Stimulated activated CD8-positive, alpha-beta memory T cell treated with anti-CD3 and anti-CD28 coated beads, Interleukin-12 subunit alpha, Interleukin-12 subunit beta, amount 100 ng/mL, for 1 hour (primary cell): ENCODE measurements around the gene DYSF.

Source experiments
- DNase-seq: peaks from one replicate; pipeline ENCODE4 v3.0.0-alpha.2; 2020; ENCODE audit warnings: low read depth

The DYSF gene

DNA sequence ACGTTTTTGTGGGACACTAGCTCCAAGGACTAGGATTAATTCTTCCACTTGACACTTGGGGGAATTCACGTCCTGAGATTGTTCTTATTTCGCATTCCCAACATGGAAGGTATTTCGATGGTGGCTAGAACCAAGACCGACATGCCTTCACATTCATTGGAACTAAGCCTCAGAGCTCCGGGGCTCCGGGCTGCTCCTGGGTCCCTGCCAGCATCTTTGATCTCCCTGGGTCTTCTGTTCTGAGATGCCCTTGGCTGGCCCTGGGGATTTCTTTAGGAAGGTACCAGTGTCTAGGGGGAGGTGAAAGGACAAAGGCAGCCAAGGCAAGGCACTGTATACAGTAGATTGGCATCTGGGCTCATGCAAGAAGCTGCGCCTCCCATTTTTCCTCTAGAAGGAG is 76.8 kb downstream of the DYSF start:
- no peak for DNase-seq

DNA sequence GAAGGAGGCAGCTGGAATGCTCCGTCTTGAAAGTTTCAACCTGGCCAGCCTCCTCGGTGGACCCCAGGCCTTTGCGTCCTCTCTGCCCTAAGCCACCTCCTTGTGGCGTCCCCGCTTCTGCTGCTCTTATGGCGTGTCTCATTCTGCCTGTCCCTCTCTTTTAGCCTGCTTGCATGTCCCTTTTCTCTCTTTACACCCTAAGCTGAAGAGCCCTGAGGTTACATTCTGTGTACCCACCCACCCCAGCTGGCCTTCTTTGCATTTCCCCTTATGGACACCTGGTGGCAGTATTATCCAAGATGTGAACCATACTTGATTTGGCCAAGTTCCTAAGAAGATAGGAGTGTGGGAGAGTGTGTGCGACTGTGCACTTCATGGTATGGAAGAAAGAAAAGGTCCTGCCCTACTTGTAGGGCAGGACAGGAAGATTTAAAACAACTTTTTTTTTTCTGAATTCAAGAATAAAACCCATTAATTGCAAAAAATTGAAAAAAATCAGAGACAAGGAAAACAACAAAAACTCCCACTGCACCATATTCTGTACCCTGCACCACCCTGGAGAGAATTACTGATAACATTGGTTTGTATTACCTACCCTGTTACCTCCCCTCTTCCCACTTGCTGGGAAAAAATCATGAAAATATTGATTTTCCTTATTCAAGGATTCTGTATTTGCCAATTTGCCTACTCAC is 77.4 kb downstream of the DYSF start:
- DNase-seq: no peak

DNA sequence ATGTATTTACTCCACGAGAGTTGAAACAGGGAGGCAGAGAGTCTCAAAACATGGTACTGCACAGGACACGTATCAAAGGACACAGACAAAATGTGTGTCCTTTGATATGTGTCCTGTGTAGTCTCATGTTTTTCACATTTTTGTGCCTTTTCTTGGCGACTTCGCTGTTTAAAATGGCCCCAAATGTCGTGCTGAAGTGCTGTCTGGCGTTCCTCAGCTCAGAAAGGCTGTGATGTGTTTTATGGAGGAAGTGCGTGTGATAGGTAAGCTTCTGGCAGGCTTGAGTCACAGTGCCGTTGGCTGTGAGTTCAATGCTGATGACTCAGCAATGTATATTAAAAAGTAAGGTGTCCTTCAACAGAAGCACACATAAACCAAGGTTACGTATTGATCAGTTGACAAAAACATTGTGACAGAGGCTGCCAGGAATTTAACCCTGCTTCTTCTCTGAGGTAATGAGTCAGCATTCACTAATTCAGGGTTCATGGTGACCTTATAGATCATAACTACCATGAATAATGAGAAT is 78.2 kb downstream of the DYSF start:
- no peak for DNase-seq

DNA sequence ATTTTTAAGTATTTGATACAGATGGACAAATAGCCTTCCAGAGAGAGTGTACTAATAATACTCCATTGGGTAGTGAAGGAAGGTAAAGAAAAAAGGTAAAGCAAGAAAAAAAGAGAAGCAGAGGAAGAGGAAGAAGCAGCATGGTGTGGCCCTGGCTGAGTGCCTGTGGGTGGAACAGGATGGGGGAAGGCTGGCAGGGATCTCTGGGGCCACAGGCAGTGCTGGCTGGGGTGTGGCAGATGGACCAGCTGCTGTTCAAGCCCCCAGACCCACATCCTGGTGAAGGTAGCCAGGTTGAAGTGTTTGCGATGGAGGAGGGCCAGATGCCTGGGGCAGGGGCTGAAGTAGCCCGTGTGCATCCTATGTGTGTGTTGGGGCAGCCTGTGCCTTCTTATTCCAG is 79.0 kb downstream of the DYSF start:
- DNase-seq: no peak

DNA sequence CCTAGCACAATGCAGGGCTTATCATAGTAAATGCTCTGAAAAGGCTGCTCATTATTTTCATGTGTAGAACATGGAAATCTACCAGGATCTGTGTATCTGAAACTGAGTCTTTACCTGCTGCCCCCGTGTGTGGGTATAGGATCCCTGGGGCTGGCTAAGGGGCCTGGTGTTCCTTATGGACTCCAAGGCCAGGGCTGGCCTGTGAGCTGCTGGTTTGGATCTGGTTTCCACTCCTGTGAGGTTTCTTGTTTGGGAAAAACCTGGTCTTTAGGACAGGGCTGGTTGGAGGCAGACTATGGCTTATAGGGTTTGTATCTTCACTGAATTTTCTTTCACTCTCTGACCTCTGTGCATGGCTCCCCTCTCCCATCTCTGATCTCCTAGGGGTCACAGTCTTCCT is 80.8 kb downstream of the DYSF start:
- DNase-seq: no peak

DNA sequence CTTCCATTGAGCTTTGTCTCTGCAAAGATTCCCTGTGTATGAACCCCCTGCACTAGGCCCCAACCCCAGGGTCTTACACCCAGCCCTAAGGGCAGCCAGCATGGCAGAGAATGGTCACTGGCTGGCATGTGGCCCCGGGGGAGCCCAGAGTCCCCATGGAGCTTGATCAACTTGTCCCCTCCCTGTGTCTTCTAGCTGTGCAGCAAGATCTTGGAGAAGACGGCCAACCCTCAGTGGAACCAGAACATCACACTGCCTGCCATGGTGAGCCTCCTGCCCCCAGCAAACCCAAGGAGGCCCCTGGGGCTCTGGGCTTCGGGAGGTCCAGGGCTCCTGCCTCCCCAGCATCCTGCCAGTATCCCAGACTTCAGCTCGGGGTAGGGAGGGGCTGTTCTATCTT is 81.5 kb downstream of the DYSF start:
- no peak for DNase-seq

DNA sequence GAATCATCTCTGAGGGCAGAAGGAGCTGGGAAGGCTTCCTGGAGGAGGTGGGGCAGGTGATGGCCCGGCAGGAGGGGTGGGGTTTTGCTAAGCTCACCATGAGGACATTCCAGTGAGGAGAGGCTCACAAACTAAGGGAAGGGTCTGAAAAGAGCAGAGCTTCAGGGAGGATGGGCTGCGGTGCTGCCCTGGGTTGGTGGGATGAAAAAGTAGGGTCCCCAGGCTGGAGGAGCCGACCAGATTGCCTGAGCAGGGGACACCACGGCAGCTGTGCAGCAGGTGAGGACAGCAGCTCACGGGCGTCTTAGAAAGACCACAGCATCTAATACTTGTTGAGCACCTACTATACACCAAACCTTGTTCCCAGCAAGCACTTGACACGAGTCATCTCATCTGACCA is 82.2 kb downstream of the DYSF start:
- DNase-seq: no peak

DNA sequence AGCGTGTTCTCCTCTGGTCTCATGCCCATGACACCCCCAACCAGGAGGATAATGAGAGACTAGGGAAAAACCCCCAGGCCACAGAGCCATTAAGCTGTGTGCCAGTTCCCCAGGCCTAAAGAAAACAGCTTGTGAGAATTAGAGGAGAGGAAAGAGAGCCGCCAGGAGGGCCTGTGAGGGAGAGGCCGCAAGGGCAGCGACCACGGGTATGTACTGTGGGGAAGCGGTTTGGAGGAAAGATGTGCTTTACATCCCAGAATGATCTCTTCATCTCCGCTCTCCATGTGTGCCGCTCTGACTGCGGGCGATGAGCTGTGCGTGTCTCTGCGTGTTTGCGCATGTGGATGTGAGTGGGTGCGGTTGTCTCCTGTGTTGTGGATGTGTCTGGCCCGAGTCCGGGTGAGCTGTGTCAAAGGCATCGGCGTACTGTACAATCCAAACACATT is 82.9 kb downstream of the DYSF start:
- no peak for DNase-seq

DNA sequence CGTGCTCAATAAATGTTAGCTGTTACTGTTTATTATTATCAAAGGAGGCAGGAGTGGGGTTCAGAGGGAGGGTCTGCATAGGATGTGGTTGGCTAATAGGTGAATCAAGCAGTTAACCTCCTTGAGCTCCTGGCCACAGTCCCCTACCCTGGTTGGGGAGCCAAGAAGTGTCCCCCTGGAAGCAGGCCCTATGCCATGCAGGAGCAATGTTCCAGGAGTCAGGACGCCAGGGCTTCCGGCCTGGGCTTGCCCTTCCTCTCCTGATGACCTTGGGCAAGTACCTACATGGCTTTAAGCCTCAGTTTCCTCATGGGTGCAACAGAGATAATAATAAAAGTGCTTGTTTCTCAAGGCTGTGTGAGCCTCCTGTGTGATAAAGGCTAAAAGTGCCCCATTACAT is 84.9 kb downstream of the DYSF start:
- no peak for DNase-seq

DNA sequence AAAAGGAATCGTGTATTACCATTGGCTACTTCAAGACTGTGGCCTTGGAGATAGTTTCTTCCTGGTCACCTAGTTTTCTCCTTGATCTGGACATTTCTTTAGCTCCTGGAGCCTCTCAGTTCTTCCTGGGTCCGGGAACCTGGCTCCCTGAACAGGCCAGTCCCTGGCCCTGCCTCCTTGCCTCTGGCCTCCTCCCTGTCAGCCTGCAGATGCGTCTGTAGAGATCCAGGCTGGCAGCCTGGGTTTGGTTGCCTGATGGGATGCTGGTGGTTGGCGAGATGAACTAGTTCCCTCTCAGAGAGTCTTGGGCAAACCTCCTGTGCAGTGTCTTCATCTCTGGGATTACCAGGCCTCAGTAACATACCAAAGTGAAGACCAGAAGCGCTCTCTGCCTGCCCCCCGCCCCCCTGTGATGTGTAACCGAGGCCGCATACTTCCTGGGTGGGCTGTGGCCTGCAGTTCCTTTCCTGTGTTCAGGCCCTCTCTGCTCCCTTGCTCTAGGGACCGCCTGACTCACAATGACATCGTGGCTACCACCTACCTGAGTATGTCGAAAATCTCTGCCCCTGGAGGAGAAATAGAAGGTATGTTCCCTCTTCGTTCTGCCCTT is 85.4 kb downstream of the DYSF start:
- DNase-seq: no peak

DNA sequence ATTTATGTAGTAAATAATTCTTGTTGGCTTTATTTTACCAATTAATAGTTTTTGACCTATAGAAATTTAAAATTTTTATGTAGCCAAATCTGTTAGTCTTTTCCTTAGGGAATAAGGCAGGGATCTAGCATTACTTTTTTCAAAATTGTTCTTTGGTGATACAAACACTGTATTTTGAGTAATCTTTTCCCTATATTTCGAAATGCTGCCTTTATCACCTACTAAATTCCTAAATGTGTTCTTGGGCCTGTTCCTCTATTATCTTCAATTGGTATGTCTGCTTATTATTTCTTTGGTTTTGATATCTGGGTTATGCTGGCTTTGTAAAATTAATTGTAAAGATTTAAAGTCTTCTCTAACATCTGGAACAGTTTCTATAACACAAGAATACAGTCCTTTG is 87.5 kb downstream of the DYSF start:
- DNase-seq: no peak

DNA sequence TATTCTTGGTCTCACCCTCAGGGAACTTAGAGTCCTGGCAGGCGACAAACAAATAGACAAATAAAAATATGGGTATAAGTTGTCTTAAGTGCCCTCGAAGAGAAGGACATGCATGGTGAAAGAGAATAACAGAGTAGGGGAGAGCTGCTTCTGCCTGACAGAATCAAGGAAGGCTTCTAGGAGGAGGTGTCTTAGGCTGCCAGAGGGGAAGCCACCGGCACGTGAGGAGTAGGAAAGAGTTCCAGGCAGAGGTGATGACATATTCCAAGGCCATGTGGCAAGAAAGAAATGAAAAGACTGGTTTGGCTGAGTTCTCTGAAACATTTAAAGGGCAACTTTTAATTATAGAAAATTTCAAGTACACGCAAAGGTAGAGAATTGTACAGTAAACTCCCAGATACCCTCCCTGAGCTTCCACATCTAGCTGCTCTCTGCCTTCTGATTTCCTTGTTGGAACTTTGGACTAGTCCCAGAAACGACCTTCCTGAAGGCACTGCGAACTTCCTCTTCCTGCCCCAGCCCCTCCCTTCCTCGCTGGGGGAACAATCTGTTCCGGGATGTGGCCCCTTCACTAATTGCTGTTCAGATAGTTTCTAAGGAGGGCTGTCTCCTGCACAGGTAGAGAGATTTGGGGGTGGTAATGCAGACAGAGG is 91.7 kb downstream of the DYSF start:
- DNase-seq: no peak

DNA sequence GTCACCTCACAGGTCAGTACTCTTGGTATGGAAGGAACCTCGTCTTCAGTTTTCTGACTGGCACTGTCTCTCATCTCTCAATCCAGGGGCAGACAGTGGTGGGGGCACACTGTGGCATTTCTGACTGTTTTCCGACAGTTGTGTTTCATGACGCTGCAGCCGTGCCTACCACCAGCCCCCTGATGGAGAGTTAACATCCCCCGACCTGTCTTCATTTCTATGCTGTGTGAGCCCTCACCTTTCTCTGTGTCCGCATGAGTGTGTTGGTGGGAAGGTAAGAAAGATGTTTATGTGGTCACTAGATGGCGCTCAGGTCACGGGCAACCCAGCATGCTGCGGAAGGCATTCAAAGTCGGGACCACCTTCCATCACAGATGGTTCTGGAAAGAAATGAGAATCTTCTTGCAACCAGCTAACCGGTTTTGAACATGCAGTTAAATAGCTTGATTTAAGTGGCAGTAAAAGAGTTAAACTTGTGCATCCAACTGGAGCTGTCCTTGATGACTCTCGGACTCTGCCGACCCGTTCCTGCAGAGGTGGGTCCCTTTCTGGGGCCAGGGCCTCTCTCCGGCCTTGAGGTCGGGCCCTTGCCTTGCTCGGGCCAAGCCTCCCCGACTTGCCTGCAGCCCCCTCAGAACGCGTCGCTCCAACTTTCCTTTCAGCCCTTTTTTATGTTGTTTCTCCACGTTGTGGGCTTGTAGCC is 92.4 kb downstream of the DYSF start:
- peak; percentile 18 for DNase-seq

DNA sequence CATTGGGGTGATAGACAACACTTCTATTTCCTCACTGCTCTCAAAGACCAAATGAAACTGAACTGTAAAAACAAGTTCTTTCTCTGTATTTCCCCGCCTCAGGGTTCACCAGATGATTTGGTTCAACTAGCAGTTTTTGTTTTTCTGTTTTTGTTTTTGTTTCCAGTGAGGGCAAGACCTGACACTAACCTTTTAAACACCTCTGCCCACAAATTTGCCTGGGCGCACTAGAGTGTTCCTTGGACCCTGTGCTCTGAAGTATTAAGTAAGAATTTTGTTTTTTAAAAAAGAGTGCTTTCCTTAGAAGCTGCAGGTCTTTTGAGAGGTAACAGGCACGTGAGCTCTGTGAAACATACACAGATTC is 92.9 kb downstream of the DYSF start:
- no peak for DNase-seq

DNA sequence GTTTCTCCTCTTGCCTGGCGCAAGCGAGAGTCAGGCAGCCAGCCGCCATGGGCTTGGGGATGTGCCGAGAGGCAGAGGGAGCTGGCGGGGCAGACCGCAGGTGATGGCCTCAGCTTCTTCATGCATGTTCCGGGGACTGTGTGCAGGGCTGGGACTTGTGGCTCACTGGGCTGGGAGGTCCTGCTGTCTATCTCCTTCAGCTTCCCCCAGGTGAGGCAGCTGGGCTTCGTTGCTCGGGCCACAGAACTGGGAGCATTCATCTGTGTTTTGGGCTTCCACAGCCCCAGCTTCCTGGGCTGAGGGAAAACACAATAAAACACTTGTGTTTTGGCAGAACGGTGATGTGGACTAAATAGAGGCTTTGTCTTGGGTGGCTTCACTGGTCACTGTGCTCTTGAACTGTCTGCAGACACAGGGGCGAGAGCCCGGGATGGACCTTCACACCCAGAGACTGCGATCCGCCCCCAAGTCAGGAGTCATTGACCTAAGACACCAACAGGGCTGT is 93.5 kb downstream of the DYSF start:
- no peak for DNase-seq

DNA sequence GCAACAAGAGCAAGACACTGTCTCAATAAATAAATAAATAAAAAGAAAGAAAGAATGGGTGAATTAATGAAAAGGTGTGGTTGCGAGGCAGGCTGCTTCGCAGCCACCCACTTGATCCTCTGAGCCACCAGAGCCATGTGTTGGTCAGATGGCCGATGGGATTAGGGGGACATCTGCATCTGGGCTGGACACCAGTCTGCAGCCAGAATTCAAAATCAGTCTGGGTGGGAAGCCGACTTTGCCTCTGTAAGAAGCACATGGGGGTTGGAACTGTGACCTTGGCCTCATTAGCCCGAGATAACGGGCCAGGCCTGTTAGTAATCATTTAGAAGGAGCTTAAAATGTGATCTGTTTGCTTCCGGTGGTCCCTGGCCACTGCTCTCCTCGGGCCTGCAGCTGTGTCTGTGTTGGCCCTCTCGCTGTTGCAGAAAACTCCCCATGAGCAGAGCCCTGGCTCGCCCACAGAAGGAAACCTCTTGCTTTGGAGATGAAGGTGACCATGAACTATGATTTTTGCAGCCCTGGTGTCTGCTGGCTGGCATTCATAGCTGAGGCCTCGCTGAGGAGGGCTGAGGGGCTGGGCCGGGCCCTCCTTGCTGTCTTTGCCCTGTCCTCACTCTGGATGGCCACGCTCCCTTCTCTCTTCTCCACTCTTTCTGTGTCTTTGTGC is 94.4 kb downstream of the DYSF start:
- no peak for DNase-seq

DNA sequence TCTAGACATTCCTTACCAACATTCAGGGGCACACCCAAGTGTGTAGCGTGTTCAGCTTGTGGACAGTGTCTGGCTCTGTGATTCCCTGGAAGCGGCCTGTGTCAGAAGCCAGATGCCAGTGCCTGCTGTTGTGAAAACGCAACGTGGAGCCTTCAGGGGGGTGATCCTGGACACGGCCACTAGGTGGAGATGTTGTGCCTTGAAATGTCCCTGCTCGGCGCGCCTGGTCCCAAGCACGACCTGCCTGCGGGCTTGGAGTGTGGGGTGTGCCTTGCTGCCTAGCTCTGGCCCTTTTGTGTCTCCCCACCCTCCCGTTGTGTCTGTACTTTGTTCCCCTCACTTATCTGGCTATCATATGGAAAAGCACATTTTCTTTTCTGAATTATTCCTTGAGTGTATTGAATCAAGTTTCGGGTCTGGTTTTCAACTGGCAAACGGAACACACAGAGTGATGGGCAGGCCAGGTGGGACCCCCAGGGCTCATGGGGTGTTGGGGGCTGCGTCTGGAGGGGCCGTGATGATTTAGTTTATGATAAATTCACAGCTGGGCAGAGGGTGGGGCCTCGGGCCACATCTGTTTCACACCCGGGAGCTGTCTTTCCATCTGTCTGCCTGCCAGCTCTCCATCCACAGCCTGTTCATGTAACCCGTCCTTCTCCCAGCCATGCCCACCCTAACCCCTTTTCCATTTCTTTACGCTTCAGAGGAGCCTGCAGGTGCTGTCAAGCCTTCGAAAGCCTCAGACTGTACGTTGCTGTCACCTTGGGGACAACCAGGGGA is 95.5 kb downstream of the DYSF start:
- DNase-seq: peak; percentile 45

DNA sequence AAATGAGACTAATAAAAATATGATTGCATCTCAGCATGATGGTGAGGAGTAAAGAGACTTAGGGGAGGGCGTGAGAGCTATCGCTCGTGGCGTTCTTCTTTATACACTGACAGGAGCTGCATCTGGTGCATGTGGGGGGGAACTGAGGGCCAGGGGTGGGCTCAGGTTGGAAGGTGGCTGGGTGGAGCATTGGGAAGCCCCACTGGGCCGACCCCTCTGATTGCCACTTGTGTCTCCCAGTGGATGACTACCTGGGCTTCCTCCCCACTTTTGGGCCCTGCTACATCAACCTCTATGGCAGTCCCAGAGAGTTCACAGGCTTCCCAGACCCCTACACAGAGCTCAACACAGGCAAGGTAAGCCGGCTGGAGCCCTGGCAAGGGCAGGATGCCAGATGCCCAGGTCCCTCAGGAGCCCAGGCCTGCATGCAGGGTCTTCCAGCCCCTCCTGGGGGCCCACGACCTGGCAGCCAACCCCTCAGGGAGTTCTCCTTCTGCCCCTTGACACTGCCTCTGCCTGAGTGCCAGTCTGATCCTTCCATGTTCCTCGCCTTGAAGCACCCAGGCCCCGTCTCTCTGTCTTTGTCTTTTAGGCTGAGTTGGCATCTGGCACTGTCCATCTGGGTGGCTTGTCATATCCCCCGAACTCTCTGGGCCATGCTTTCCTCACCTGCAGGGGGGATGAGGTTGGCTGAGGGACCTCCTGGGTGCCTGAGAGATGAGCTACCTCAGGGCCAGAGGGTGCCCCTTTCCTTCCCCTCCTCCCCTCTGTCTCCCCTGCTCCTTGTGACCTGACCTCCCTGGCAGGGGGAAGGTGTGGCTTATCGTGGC is 97.7 kb downstream of the DYSF start:
- DNase-seq: no peak

DNA sequence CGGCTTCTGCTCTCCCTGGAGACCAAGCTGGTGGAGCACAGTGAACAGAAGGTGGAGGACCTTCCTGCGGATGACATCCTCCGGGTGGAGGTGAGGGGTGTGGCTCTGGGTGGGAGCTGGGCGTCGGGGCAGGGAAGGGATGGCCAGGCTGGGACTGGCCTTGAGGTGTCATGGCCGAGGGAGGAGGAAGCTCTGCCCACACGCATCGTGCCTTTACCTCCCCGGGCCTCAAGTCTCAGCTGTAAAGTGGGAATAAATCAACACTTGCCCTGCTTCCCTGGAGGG is 98.2 kb downstream of the DYSF start:
- DNase-seq: no peak

DNA sequence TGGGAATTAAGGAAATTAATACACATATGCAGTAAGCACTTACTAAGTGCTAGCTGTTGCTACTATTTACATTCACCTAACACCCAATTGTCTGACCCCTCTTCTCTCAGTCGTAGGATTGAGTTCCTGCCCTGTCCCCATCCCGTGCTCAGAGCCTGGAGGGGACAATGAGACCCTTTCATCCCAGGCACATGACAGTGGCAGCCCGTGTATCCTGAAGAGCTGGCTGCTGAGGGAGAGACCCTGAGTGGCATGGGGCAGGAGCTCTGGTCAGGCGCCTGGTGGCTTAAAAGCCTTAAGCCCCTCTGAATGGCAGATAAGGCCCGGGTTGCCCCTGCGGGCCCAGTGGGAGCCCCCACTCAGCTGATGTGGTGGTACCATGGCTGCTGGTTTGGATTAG is 99.0 kb downstream of the DYSF start:
- no peak for DNase-seq

DNA sequence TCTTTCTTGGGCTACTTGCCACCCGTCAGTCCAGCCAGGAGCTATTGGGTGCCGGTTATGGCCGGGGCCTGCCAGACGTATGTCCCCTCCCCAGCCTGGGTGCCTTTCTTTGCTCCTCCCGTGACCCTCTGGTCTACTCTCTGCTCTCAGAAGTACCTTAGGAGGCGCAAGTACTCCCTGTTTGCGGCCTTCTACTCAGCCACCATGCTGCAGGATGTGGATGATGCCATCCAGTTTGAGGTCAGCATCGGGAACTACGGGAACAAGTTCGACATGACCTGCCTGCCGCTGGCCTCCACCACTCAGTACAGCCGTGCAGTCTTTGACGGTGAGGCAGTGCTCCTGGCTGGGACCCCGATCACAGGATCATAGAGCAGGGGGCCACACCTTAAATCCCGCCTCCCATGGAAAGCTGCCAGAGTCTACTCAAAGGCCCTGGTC is 99.5 kb downstream of the DYSF start:
- no peak for DNase-seq
